Measurements from ENCODE around the gene CPHXL2. TPM values are rescaled to one million over a fixed set of nuclear protein-coding genes. Genes with fewer than 3 reads are reported as not detected.

CPHXL2 gene
- total RNA-seq, 4 donors from 2014 or later = not detected

DNA sequence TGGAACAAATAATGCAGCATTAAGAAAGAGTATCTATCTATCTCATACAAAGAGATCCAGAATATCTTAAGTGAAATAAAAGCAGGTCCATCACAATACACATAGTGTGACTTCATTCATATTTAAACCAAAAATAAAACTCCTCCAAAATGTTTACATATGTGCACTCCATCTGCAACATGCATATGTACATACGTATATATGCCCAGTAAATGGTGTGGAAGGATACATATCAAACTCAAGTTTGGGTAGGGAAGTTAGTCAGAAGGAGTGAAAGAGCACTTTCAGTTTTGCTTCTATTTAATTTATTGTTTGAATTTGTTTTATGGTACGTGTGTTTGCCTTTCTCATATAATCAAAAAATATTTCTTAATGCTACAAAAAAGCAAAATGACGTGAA is 41.8 kb downstream of the CPHXL2 start:
- WGBS, 2 donors = 89 to 94% methylated on average over 3 of the region's 3 CpGs

GRCh38 chr16:75632857-75633256 is 44.0 kb downstream of the CPHXL2 start:
- Histone ChIP-seq H3K4me3 (replicated peaks in 1 of 3) (no peak overlapping the region), H3K27ac (no peak overlapping the region), H3K9me3 (no peaks in the 10 kb centered on the region), H3K4me1 (no peaks in the 10 kb centered on the region), H3K27me3 (no peaks in the 10 kb centered on the region), H3K36me3 (peaks cover 83 to 95% of the 10 kb centered on the region in 2 donors)
- TF ChIP-seq POLR2A (IDR thresholded peaks at IDR 0.05) (no peak), CTCF (IDR thresholded peaks at IDR 0.05) (no peak)
- WGBS, 2 donors = 86 to 88% methylated on average over 8 of the region's 8 CpGs
- no peak for DNase-seq
- intact Hi-C loops (cut with DNase I) = no loop called here

More for the DNA sequence above, 41.8 kb downstream of the CPHXL2 start:
- Histone ChIP-seq H3K4me1 (no peaks in the 10 kb centered on the region), H3K27me3 (no peaks in the 10 kb centered on the region), H3K4me3 (replicated peaks in 1 of 3) (no peak overlapping the region), H3K27ac (no peak overlapping the region), H3K36me3 (peaks cover 83 to 85% of the 10 kb centered on the region in 2 donors), H3K9me3 (no peaks in the 10 kb centered on the region)
- TF ChIP-seq CTCF (IDR thresholded peaks at IDR 0.05) = no peak
- TF ChIP-seq POLR2A (IDR thresholded peaks at IDR 0.05) = no peak
- intact Hi-C loops (cut with DNase I) = no loop called here
- DNase-seq = no peak

GRCh38 chr16:75630052-75630451 is 46.8 kb downstream of the CPHXL2 start:
- H3K4me1 ChIP-seq = no peaks in the 10 kb centered on the region
- peaks cover 81 to 94% of the 10 kb centered on the region in 2 donors for H3K36me3 ChIP-seq
- intact Hi-C loops (cut with DNase I) = no loop called here
- DNase-seq = no peak
- no peaks in the 10 kb centered on the region for H3K27me3 ChIP-seq
- H3K9me3 ChIP-seq = no peaks in the 10 kb centered on the region
- TF ChIP-seq POLR2A (IDR thresholded peaks at IDR 0.05) (no peak), CTCF (IDR thresholded peaks at IDR 0.05) (no peak)
- WGBS, 2 donors = 73 to 90% methylated on average over 3 of the region's 3 CpGs
- H3K4me3 ChIP-seq (replicated peaks in 1 of 3) = no peak overlapping the region
- H3K27ac ChIP-seq = no peak overlapping the region

DNA sequence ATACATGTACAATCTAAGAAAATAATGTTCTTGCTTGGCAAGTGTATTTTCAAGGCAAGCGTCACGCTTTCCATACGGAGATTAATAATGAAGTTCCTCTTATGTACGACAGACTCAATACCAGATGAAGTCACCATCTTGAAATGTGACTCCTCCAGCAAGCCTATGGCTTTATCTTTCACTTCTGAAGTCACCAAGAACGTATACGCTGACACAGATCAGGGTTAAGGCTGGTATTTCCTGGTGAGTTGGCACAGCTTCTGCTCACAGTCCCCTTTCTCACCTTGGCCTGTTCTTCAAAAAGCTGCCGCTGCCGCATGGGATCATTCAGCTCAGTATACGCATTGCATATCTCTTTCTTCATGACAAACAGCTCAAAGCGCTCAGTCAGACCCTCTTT is 47.7 kb downstream of the CPHXL2 start:
- Histone ChIP-seq H3K27me3 (no peaks in the 10 kb centered on the region), H3K27ac (no peak overlapping the region), H3K4me1 (no peaks in the 10 kb centered on the region), H3K9me3 (no peaks in the 10 kb centered on the region), H3K36me3 (peaks cover 73 to 85% of the 10 kb centered on the region in 2 donors), H3K4me3 (replicated peaks in 1 of 3) (no peak overlapping the region)
- TF ChIP-seq POLR2A (IDR thresholded peaks at IDR 0.05) = no peak
- no peak for TF ChIP-seq CTCF (IDR thresholded peaks at IDR 0.05)
- intact Hi-C loops (cut with DNase I) = loop anchor here (5.0 kb wide), 1 partner anchor 72 kb away; the partner anchor contains the start of gene TMEM231
- no peak for DNase-seq
- WGBS, 2 donors = 89 to 96% methylated on average over 10 of the region's 10 CpGs

DNA sequence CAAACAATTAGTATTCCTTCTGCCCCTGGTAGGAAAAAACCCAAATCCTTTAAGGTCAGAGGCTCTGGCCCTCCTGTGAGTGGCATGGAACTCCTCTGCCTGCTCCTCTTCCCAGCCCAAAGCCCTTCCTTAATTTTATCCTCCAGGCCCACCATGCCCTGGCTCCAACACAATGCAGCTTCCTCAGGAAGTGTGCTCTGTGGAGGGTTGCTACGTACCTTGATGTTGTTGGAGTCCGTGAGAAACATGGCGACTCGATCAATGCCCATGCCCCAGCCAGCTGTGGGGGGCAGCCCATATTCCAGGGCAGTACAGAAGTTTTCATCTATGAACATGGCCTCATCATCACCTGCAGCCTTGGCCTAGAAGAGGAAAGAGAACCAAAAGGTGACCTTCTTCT is 48.5 kb downstream of the CPHXL2 start:
- TF ChIP-seq POLR2A (IDR thresholded peaks at IDR 0.05) (no peak), CTCF (IDR thresholded peaks at IDR 0.05) (no peak)
- Histone ChIP-seq H3K27me3 (no peaks in the 10 kb centered on the region), H3K4me3 (replicated peaks in 1 of 3) (no peak overlapping the region), H3K9me3 (no peaks in the 10 kb centered on the region), H3K27ac (no peak overlapping the region), H3K36me3 (peaks cover 66 to 77% of the 10 kb centered on the region in 2 donors), H3K4me1 (no peaks in the 10 kb centered on the region)
- intact Hi-C loops (cut with DNase I) = loop anchor here (5.0 kb wide), 1 partner anchor 71 kb away; the partner anchor contains the start of gene TMEM231
- DNase-seq = no peak
- WGBS, 2 donors = 51 to 100% methylated on average over 1 to 4 of the region's 4 CpGs
